ENCODE data around the gene TYW5. TPM values are rescaled to one million over a fixed set of nuclear protein-coding genes. Genes with fewer than 3 reads are reported as not detected.

Gene TYW5
- total RNA-seq, 2 donors from 2014 or later, result 7.6 to 8.1 TPM

- TF ChIP-seq CTCF (IDR thresholded peaks at IDR 0.05), result no peak
- no peaks in the 10 kb centered on the region for H3K36me3 ChIP-seq
- DNase-seq, result no peak
- no peak overlapping the region for H3K27ac ChIP-seq
- H3K9ac ChIP-seq (ENCODE audit: low read depth in 2 of 2, low read length in 2 of 2), result no peak overlapping the region
- no peaks in the 10 kb centered on the region for H3K27me3 ChIP-seq
- no peak overlapping the region for H3K4me3 ChIP-seq
- intact Hi-C loops (cut with DNase I), result loop anchor here (10.0 kb wide), 1 partner anchor 170 kb away; no protein-coding TSS in a partner anchor
- H3K4me1 ChIP-seq, result no peaks in the 10 kb centered on the region
- no peaks in the 10 kb centered on the region for H3K9me3 ChIP-seq
Observed at GRCh38 chr2:199994896-199995295, 39.6 kb upstream of the TYW5 start.

GRCh38 chr2:199994371-199994770 is 39.1 kb upstream of the TYW5 start:
- no peak overlapping the region for H3K4me3 ChIP-seq
- no peak for DNase-seq
- H3K4me1 ChIP-seq, result no peaks in the 10 kb centered on the region
- intact Hi-C loops (cut with DNase I), result loop anchor here (10.0 kb wide), 1 partner anchor 170 kb away; no protein-coding TSS in a partner anchor
- no peak overlapping the region for H3K27ac ChIP-seq
- TF ChIP-seq CTCF (IDR thresholded peaks at IDR 0.05), result no peak
- no peaks in the 10 kb centered on the region for H3K9me3 ChIP-seq
- no peak overlapping the region for H3K9ac ChIP-seq (ENCODE audit: low read depth in 2 of 2, low read length in 2 of 2)
- no peaks in the 10 kb centered on the region for H3K36me3 ChIP-seq
- no peaks in the 10 kb centered on the region for H3K27me3 ChIP-seq

- no peaks in the 10 kb centered on the region for H3K9me3 ChIP-seq
- TF ChIP-seq CTCF (IDR thresholded peaks at IDR 0.05), result no peak
- no peak overlapping the region for H3K4me3 ChIP-seq
- DNase-seq, result no peak
- intact Hi-C loops (cut with DNase I), result loop anchor here (10.0 kb wide), 1 partner anchor 173 kb away; no protein-coding TSS in a partner anchor
- no peaks in the 10 kb centered on the region for H3K27me3 ChIP-seq
- H3K9ac ChIP-seq (ENCODE audit: low read depth in 2 of 2, low read length in 2 of 2), result no peak overlapping the region
- H3K36me3 ChIP-seq, result no peaks in the 10 kb centered on the region
- H3K27ac ChIP-seq, result no peak overlapping the region
- no peaks in the 10 kb centered on the region for H3K4me1 ChIP-seq
Observed at GRCh38 chr2:199992296-199992695, 37.0 kb upstream of the TYW5 start.

- Histone ChIP-seq H3K9ac (ENCODE audit: low read depth in 2 of 2, low read length in 2 of 2) (no peak overlapping the region), H3K27ac (no peak overlapping the region), H3K27me3 (no peaks in the 10 kb centered on the region), H3K9me3 (no peaks in the 10 kb centered on the region), H3K36me3 (no peaks in the 10 kb centered on the region), H3K4me1 (no peaks in the 10 kb centered on the region), H3K4me3 (no peak overlapping the region)
- TF ChIP-seq CTCF (IDR thresholded peaks at IDR 0.05), result no peak
- intact Hi-C loops (cut with DNase I), result loop anchor here (10.0 kb wide), 1 partner anchor 173 kb away; no protein-coding TSS in a partner anchor
- DNase-seq, result no peak
Observed at GRCh38 chr2:199991691-199992090, 36.4 kb upstream of the TYW5 start.

- H3K9me3 ChIP-seq, result no peaks in the 10 kb centered on the region
- no peaks in the 10 kb centered on the region for H3K36me3 ChIP-seq
- no peak overlapping the region for H3K9ac ChIP-seq (ENCODE audit: low read depth in 2 of 2, low read length in 2 of 2)
- no peak for TF ChIP-seq CTCF (IDR thresholded peaks at IDR 0.05)
- H3K4me1 ChIP-seq, result no peaks in the 10 kb centered on the region
- H3K4me3 ChIP-seq, result no peak overlapping the region
- H3K27ac ChIP-seq, result no peak overlapping the region
- H3K27me3 ChIP-seq, result no peaks in the 10 kb centered on the region
- no peak for DNase-seq
- intact Hi-C loops (cut with DNase I), result loop anchor here (10.0 kb wide), 1 partner anchor 175 kb away; no protein-coding TSS in a partner anchor
Observed at GRCh38 chr2:199989822-199990221, 34.5 kb upstream of the TYW5 start.
